Gastrocnemius medialis (tissue), 4 donors: ENCODE data around the gene PIPOX. TPM values are rescaled to one million over a fixed set of nuclear protein-coding genes. Genes with fewer than 3 reads are reported as not detected.

Experiments
- ATAC-seq, 2 donors: fragments of 150-250 bp; one replicate each; pipeline ENCODE4 v1.9.1; 2016
- DNase-seq, 2 donors: peaks; one replicate each; pipeline ENCODE4 v3.0.0-alpha.2; 2019
- H3K27ac ChIP-seq, 4 donors: fragments of 200-600 bp; sonication (generic); 1 replicate in 1 of 4; 2 replicates in 3 of 4; pipeline ENCODE4 v1.5.1; 2016 to 2018; ENCODE audit warnings: mild to moderate bottlenecking in 2 of 4, moderate library complexity in 1 of 4
- H3K27me3 ChIP-seq, 3 donors: fragments of 200-600 bp; sonication (generic) in 2 of 3; 1 replicate in 1 of 3; 2 replicates in 2 of 3; pipeline versions ENCODE4 v1.5.1 to v1.6.0; 2016 to 2019; ENCODE audit warnings: mild to moderate bottlenecking in 1 of 3, moderate library complexity in 1 of 3
- H3K36me3 ChIP-seq, 2 donors: fragments of 200-600 bp; sonication (generic) in 1 of 2; one replicate each; pipeline ENCODE4 v1.5.1; 2017 to 2018
- H3K4me1 ChIP-seq, 2 donors: fragments of 200-600 bp; sonication (generic) in 1 of 2; one replicate each; pipeline ENCODE4 v1.5.1; 2016 to 2017; ENCODE audit warnings: mild to moderate bottlenecking in 2 of 2
- H3K4me3 ChIP-seq, 4 donors: fragments of 200-600 bp; sonication (generic) in 3 of 4; 1 replicate in 1 of 4; 2 replicates in 3 of 4; pipeline ENCODE4 v1.5.1; 2016 to 2019; ENCODE audit warnings: mild to moderate bottlenecking in 2 of 4
- H3K9me3 ChIP-seq, 3 donors: fragments of 200-600 bp; sonication (generic) in 2 of 3; 1 replicate in 1 of 3; 2 replicates in 2 of 3; pipeline ENCODE4 v1.5.1; 2016 to 2019
- CTCF ChIP-seq, 5 experiments: fragments of 450-650 bp in 3 of 5; fragments of 200-600 bp in 2 of 5; sonication (generic) in 2 of 5; IDR thresholded peaks in 4 of 5; conservative IDR thresholded peaks in 1 of 5; 1 replicate in 4 of 5; 2 replicates in 1 of 5; pipeline ENCODE4 v1.5.1; 2016 to 2019; ENCODE audit warnings: antibody characterized with exemption in 5 of 5, mild to moderate bottlenecking in 3 of 5, moderate library complexity in 3 of 5
- POLR2A ChIP-seq, 2 donors: fragments of 450-650 bp; IDR thresholded peaks; one replicate each; pipeline ENCODE4 v1.6.1; 2017; ENCODE audit warnings: antibody characterized with exemption in 2 of 2, mild to moderate bottlenecking in 2 of 2, moderate library complexity in 2 of 2
- in situ Hi-C, 4 donors: fragments of 200-750 bp; cut with MboI; loops; one replicate each; pipeline versions ENCODE4 v1.15.0 to v1.8.0; 2017; ENCODE audit warnings: low sequenced_read_pairs in 4 of 4
- intact Hi-C: fragments of 100-400 bp; cut with DNase I; formaldehyde crosslinking; loops from one replicate; pipeline ENCODE4 v1.15.1; 2023; ENCODE audit warnings: low total_unique reads
- total RNA-seq, 4 donors: library from RNA; depleted of rRNA; stranded (reverse); fragments of >200 nt; gene quantifications; one replicate each; pipeline versions ENCODE4 v1.1.0 to v1.2.3, GENCODE V29; 2016

PIPOX gene
- total RNA-seq, 4 donors from 2014 or later, result 0.42 to 2.4 (median 1.1) TPM

DNA sequence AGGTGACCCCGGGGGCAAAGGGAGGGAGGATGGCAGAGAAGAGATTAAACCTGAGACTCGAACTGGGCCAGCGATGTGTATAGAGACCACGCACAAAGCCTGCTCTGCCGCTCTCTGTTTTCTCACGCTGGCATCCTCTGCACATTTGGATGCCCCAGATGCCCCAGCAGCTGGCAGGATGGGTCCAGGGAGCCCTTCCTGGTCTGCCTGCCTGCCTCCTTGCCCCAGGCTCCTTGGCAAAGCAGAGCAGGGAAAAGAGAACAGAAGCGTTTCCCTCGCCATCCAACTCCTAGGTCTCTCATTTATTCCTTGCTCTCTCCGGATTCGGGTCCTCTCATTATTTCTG lies 5.2 kb upstream of the PIPOX start:
- H3K4me1 ChIP-seq, result peaks cover 3 to 4% of the 10 kb centered on the region in 2 donors
- no peaks in the 10 kb centered on the region for H3K9me3 ChIP-seq
- ATAC-seq (no peak), DNase-seq (no peak)
- in situ Hi-C loops (no loop called here), intact Hi-C loops (no loop called here)
- no peak overlapping the region for H3K27ac ChIP-seq
- H3K27me3 ChIP-seq, result peaks cover 8 to 25% (median 15%) of the 10 kb centered on the region in 3 donors
- no peaks in the 10 kb centered on the region for H3K36me3 ChIP-seq
- no peak for TF ChIP-seq CTCF (IDR thresholded peaks at IDR 0.05 in 4 of 5, conservative IDR thresholded peaks at IDR 0.05 in 1 of 5)
- TF ChIP-seq POLR2A (IDR thresholded peaks at IDR 0.05), result no peak
- H3K4me3 ChIP-seq, result no peak overlapping the region

DNA sequence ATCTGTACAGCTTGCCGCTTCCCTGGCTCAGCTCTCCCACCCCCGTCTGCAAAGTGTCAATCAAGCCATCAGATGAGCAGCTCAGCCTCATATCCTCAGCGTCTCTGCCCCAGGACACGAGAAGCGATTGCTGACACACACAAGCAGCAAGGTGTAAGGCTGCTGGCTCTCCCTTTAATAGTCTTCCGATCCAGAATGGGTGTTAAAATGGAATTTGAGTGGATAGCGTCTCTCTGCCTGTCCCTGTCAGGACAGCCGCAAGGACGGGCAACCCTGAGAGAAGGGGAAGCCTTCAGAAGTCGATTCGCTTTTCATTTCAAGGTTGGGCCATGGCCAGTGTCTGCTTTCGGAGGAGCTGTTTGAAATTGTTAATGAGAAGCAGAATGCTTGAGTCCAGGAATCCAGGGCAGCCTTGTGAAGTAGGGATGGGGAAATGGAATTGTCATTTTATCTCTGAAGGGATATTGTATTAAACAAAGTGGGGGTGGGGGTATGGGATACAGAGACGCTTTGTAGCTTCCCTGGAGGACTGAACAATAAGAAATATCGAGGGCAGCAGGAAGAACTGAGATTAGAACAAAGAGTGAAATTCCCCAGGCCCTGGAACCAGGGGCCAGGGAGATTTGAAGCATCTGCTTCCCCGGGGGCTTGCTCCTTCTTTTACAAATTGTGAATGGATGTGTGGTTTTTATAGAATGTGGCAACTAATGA lies 4.7 kb upstream of the PIPOX start:
- Histone ChIP-seq H3K27ac (no peak overlapping the region), H3K27me3 (peaks cover 8 to 25% (median 15%) of the 10 kb centered on the region in 3 donors), H3K36me3 (no peaks in the 10 kb centered on the region), H3K4me3 (no peak overlapping the region), H3K9me3 (no peaks in the 10 kb centered on the region), H3K4me1 (peaks cover 3 to 4% of the 10 kb centered on the region in 2 donors)
- no peak for ATAC-seq
- intact Hi-C loops, result no loop called here
- DNase-seq, result no peak
- no peak for TF ChIP-seq CTCF (IDR thresholded peaks at IDR 0.05 in 4 of 5, conservative IDR thresholded peaks at IDR 0.05 in 1 of 5)
- TF ChIP-seq POLR2A (IDR thresholded peaks at IDR 0.05), result no peak
- in situ Hi-C loops, result no loop called here

GRCh38 chr17:29039764-29040598 lies 3.0 kb upstream of the PIPOX start:
- no peak for ATAC-seq
- intact Hi-C loops, result no loop called here
- in situ Hi-C loops, result no loop called here

GRCh38 chr17:29041091-29041490 lies 1.9 kb upstream of the PIPOX start:
- no peaks in the 10 kb centered on the region for H3K36me3 ChIP-seq
- H3K9me3 ChIP-seq, result no peaks in the 10 kb centered on the region
- DNase-seq (no peak), ATAC-seq (no peak)
- intact Hi-C loops (no loop called here), in situ Hi-C loops (no loop called here)
- no peak overlapping the region for H3K27ac ChIP-seq
- peaks cover 8 to 20% (median 11%) of the 10 kb centered on the region in 3 donors for H3K27me3 ChIP-seq
- H3K4me3 ChIP-seq, result no peak overlapping the region
- TF ChIP-seq POLR2A (IDR thresholded peaks at IDR 0.05) (no peak), CTCF (IDR thresholded peaks at IDR 0.05 in 4 of 5, conservative IDR thresholded peaks at IDR 0.05 in 1 of 5) (no peak)
- H3K4me1 ChIP-seq, result peaks cover 3 to 4% of the 10 kb centered on the region in 2 donors

More at GRCh38 chr17:29039764-29040598, 3.0 kb upstream of the PIPOX start:
- no peak overlapping the region for H3K4me3 ChIP-seq
- H3K27ac ChIP-seq, result no peak overlapping the region
- no peaks in the 10 kb centered on the region for H3K36me3 ChIP-seq
- no peak for DNase-seq
- no peak for TF ChIP-seq POLR2A (IDR thresholded peaks at IDR 0.05)
- TF ChIP-seq CTCF (IDR thresholded peaks at IDR 0.05 in 4 of 5, conservative IDR thresholded peaks at IDR 0.05 in 1 of 5), result no peak
- H3K27me3 ChIP-seq, result peaks cover 8 to 22% (median 11%) of the 10 kb centered on the region in 3 donors
- H3K4me1 ChIP-seq, result peaks cover 3 to 4% of the 10 kb centered on the region in 2 donors
- H3K9me3 ChIP-seq, result no peaks in the 10 kb centered on the region
